HEK293 (cell line): ENCODE measurements around the gene CHSY1.
"Not testable (repeated sequence)": the region's sequence is repeated elsewhere in the genome, so short reads cannot be mapped to it uniquely, and the experiment has no call there.

ENCODE experiments used
- CTCF ChIA-PET: fragments of 350-600 bp; formaldehyde crosslinking; extraction: SDS; loops from one replicate; lab custom pipeline; 2021; ENCODE audit warnings: antibody characterized with exemption; lab: Yijun Ruan, JAX
- POLR2A ChIA-PET: fragments of 300-600 bp; formaldehyde crosslinking; extraction: SDS; loops from one replicate; lab custom pipeline; 2020; ENCODE audit warnings: antibody characterized with exemption, inconsistent platforms; lab: Yijun Ruan, JAX
- H3K27ac ChIP-seq: fragments of 200-500 bp; sonication (Bioruptor generic); 2 replicates; pipeline ENCODE4 v1.5.1; 2014; ENCODE audit warnings: low read depth, low read length, control low read depth, inconsistent platforms; ENCODE audit errors: extremely low read depth
- H3K36me3 ChIP-seq, 2 experiments: fragments of 200-500 bp in 1 of 2; sonication (Bioruptor generic) in 1 of 2; 1 replicate in 1 of 2; 2 replicates in 1 of 2; pipeline ENCODE4 v1.5.1; 2014 to 2017; ENCODE audit warnings: inconsistent platforms in 2 of 2, low read length in 2 of 2; ENCODE audit not compliant: control insufficient read depth in 2 of 2, insufficient read depth in 1 of 2
- H3K4me1 ChIP-seq: fragments of 200-500 bp; sonication (Bioruptor generic); 2 replicates; pipeline ENCODE4 v1.5.1; 2014; ENCODE audit warnings: mild to moderate bottlenecking, low read length, inconsistent platforms; ENCODE audit not compliant: control insufficient read depth, insufficient read depth
- H3K4me3 ChIP-seq: 2 replicates; pipeline ENCODE4 v1.5.1; 2011; ENCODE audit warnings: low read depth, mild to moderate bottlenecking, control low read depth, low read length, moderate library complexity
- H3K9me3 ChIP-seq: fragments of 200-500 bp; sonication (Bioruptor generic); 2 replicates; pipeline ENCODE4 v1.5.1; 2014; ENCODE audit warnings: low read depth, low read length, inconsistent platforms; ENCODE audit not compliant: control insufficient read depth, insufficient read depth
- SCRT1 ChIP-seq: fragments of 450-650 bp; formaldehyde crosslinking; IDR thresholded peaks from 2 replicates; pipeline ENCODE4 v1.5.1; 2016; ENCODE audit warnings: missing biosample characterization, missing genetic modification characterization, borderline replicate concordance
- ZNF19 ChIP-seq: fragments of 450-650 bp; formaldehyde crosslinking; IDR thresholded peaks from 2 replicates; pipeline ENCODE4; 2016; ENCODE audit warnings: missing biosample characterization, missing genetic modification characterization, low read depth
- TF ChIP-seq, protein P1 (sequence below): fragments of 450-650 bp; formaldehyde crosslinking; IDR thresholded peaks from 2 replicates; pipeline ENCODE4 v1.5.1; 2016; ENCODE audit warnings: missing biosample characterization, missing genetic modification characterization

CHSY1 gene

DNA sequence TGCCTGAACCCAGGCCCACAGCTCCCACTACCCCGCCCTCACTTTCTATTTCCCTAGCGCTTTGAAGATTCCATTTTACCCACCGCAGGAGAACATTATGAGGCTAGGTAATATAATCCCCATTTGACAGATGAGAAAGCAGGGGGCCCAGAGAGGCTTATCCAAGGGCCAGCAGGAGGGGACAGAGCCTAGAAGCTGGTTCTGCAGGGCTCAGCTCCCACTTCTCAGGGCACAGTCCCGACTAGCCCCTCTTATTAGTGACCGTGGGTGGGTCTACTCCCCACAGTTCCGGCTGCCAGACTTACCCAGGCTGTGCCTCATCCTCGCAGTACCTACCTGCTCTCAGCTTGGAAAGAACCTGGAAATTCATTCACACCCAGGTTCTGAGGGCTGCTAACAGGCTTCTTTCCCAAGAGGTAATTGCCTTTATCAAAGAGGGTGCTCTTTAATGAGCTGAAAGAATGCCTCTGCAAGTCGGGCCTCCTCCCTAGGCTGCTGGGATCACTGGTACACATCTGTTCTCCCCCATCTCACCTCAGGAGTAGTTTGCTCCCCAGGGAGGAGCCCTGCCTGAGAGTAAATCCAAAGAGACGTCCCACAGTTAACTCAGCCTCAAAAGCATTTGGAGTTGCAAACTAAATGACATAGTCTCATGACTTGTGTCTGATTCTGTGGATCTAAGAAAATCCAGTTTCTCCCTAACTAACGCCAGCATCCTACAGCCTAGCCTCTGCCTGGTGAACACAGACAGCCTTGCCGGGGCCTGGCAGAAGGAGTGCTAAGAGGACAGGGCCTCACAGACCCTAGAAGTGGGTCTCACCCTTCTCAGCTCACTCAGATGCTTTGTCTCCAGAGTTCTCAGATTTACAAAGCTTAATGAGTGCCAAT lies 125.0 kb downstream of the CHSY1 start (continued):
- TF ChIP-seq SCRT1 (tag by site-specific recombination): no peak
- TF ChIP-seq, protein P1, sequence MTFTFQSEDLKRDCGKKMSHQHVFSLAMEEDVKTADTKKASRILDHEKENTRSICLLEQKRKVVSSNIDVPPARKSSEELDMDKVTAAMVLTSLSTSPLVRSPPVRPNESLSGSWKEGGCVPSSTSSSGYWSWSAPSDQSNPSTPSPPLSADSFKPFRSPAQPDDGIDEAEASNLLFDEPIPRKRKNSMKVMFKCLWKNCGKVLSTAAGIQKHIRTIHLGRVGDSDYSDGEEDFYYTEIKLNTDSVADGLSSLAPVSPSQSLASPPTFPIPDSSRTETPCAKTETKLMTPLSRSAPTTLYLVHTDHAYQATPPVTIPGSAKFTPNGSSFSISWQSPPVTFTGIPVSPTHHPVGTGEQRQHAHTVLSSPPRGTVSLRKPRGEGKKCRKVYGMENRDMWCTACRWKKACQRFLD (tag by site-specific recombination): no peak
- no peak for TF ChIP-seq ZNF19 (tag by site-specific recombination)

DNA sequence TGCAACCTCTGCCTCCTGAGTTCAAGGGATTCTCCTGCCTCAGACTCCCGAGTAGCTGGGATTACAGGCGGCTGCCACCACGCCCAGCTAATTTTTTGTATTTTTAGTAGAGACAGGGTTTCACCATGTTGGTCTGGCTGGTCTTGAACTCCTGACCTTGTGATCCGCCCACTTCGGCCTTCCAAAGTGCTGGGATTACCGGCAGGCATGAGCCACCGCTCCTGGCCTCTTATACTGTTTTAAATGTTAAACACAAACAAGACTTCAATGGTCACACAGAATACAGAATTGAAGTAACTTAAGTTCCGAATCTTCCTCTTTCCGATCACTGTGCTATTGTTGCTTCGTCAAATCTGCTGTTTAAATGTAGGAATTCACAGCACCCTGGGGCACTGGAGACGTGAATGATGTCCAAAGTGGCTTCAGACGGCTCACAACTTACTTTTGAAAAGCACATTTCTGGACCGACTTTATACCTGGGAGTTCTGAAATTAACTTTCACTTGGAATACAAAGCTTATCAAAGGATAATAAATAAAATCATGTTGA lies 125.9 kb downstream of the CHSY1 start:
- peaks cover 14% of the 10 kb centered on the region for H3K4me1 ChIP-seq
- H3K4me3 ChIP-seq, H3K36me3 ChIP-seq, H3K27ac ChIP-seq, H3K9me3 ChIP-seq, POLR2A ChIA-PET: not testable (repeated sequence)
- CTCF ChIA-PET: interaction anchor here (0.7 kb wide), 1 partner anchor 39 kb away, joined by 3 read pairs; no protein-coding TSS in a partner anchor
